B cell (primary cell): ENCODE results near the gene QKI. TPM values are rescaled to one million over a fixed set of nuclear protein-coding genes. Genes with fewer than 3 reads are reported as not detected.
"Not testable (repeated sequence)": the region's sequence is repeated elsewhere in the genome, so short reads cannot be mapped to it uniquely, and the experiment has no call there.

ENCODE experiments used
- ATAC-seq: fragments of 200-7000 bp; cut with Tn5 transposase; one replicate; pipeline ENCODE4 v1.10.0; 2021; ENCODE audit warnings: low read depth, mild to moderate bottlenecking, moderate number of reproducible peaks, moderate library complexity
- CTCF ChIA-PET: fragments of 350-600 bp; sonication (Branson Sonifier 250); formaldehyde crosslinking; loops from one replicate; lab custom pipeline; 2021; ENCODE audit warnings: antibody characterized with exemption, inconsistent platforms; lab: Charles Lee
- POLR2A ChIA-PET: fragments of 350-600 bp; sonication (Branson Sonifier 250); formaldehyde crosslinking; loops from one replicate; lab custom pipeline; 2021; ENCODE audit warnings: antibody characterized with exemption; lab: Charles Lee
- DNase-seq: peaks from one replicate; pipeline ENCODE4 v3.0.0; 2013
- H2AFZ ChIP-seq: 2 replicates; pipeline ENCODE4 v1.6.1; 2012; ENCODE audit warnings: mild to moderate bottlenecking, low read depth, low read length; ENCODE audit not compliant: insufficient read depth, poor library complexity, severe bottlenecking
- H3K27ac ChIP-seq, 2 donors: 1 replicate in 1 of 2; 2 replicates in 1 of 2; pipeline ENCODE4 v1.5.1; 2012 to 2013; ENCODE audit warnings: low read length in 2 of 2, mild to moderate bottlenecking in 2 of 2, moderate library complexity in 1 of 2
- H3K27me3 ChIP-seq, 4 experiments: fragments of 200-600 bp in 1 of 4; sonication (generic) in 1 of 4; replicated peaks in 1 of 4; 1 replicate in 2 of 4; 2 replicates in 2 of 4; pipeline versions ENCODE4 v1.6.1 to v1.7.0; 2013 to 2016; ENCODE audit warnings: low read length in 3 of 4, mild to moderate bottlenecking in 2 of 4, mixed read lengths in 1 of 4, moderate library complexity in 1 of 4; ENCODE audit not compliant: insufficient read depth in 4 of 4, control insufficient read depth in 3 of 4; ENCODE audit errors: control extremely low read depth in 1 of 4
- H3K36me3 ChIP-seq, 2 experiments: replicated peaks in 1 of 2; 1 replicate in 1 of 2; 2 replicates in 1 of 2; pipeline versions ENCODE4 v1.6.1 to v1.7.1; 2013; ENCODE audit warnings: low read length in 1 of 2; ENCODE audit not compliant: insufficient read depth in 2 of 2, control insufficient read depth in 1 of 2; ENCODE audit errors: control extremely low read depth in 1 of 2, extremely low read depth in 1 of 2
- H3K4me1 ChIP-seq, 2 donors: fragments of 200-600 bp in 1 of 2; sonication (generic) in 1 of 2; 1 replicate in 1 of 2; 2 replicates in 1 of 2; pipeline versions ENCODE4 v1.5.1 to v1.6.1; 2013 to 2017; ENCODE audit warnings: low read length in 2 of 2; ENCODE audit not compliant: control insufficient read depth in 2 of 2, insufficient read depth in 2 of 2
- H3K4me2 ChIP-seq: replicated peaks from 2 replicates; pipeline ENCODE3; 2012; ENCODE audit warnings: mild to moderate bottlenecking, low read depth, low read length; ENCODE audit not compliant: poor library complexity, severe bottlenecking
- H3K4me3 ChIP-seq, 5 experiments: fragments of 200-600 bp in 1 of 5; sonication (generic) in 1 of 5; 1 replicate in 3 of 5; 2 replicates in 2 of 5; pipeline versions ENCODE4 v1.5.1 to v1.7.0; 2011 to 2016; ENCODE audit warnings: low read length in 4 of 5, mild to moderate bottlenecking in 4 of 5, low read depth in 2 of 5, control low read depth in 1 of 5, moderate library complexity in 1 of 5; ENCODE audit not compliant: insufficient read depth in 1 of 5; ENCODE audit errors: control extremely low read depth in 1 of 5, extremely low read depth in 1 of 5
- H3K79me2 ChIP-seq: fragments of 200-600 bp; sonication (generic); one replicate; pipeline ENCODE4 v1.6.0; 2016; ENCODE audit warnings: low read length; ENCODE audit not compliant: control insufficient read depth, insufficient read depth
- H3K9ac ChIP-seq: fragments of 200-600 bp; sonication (generic); 2 replicates; pipeline ENCODE4 v1.6.1; 2017; ENCODE audit warnings: mild to moderate bottlenecking, low read length, moderate library complexity
- H3K9me3 ChIP-seq, 3 donors: one replicate each; pipeline versions ENCODE4 v1.6.1 to v1.7.1; 2013; ENCODE audit warnings: low read length in 2 of 3; ENCODE audit not compliant: control insufficient read depth in 2 of 3, insufficient read depth in 1 of 3; ENCODE audit errors: control extremely low read depth in 1 of 3
- H4K20me1 ChIP-seq: 2 replicates; pipeline ENCODE4 v1.6.0; 2012; ENCODE audit warnings: mild to moderate bottlenecking, low read length; ENCODE audit not compliant: insufficient read depth, control insufficient read depth, poor library complexity, severe bottlenecking
- H3K27ac Mint-ChIP-seq: one replicate; pipeline ENCODE4 v1.8.0; 2021; ENCODE audit warnings: mixed read lengths
- H3K27me3 Mint-ChIP-seq: one replicate; pipeline ENCODE4 v1.8.0; 2021; ENCODE audit warnings: mixed read lengths
- H3K4me1 Mint-ChIP-seq: one replicate; pipeline ENCODE4 v1.8.0; 2021; ENCODE audit warnings: mixed read lengths
- H3K4me3 Mint-ChIP-seq: one replicate; pipeline ENCODE4 v1.8.0; 2021; ENCODE audit warnings: mixed read lengths
- H3K9me3 Mint-ChIP-seq: one replicate; pipeline ENCODE4 v1.8.0; 2022; ENCODE audit warnings: mixed read lengths; ENCODE audit not compliant: insufficient read depth
- CTCF ChIP-seq: fragments of 200-600 bp; IDR thresholded peaks from one replicate; pipeline ENCODE4 v1.8.0; 2022; ENCODE audit warnings: antibody characterized with exemption, mild to moderate bottlenecking
- EZH2 ChIP-seq: IDR thresholded peaks from 2 replicates; pipeline ENCODE4 v1.6.1; 2012; ENCODE audit warnings: borderline replicate concordance, low read depth, mild to moderate bottlenecking, moderate library complexity, low read length; ENCODE audit not compliant: insufficient read depth, poor library complexity, severe bottlenecking
- WGBS: methylation state at CpG from one replicate; pipeline ENCODE4 v1.1.5; 2013; ENCODE audit warnings: missing lambda C conversion rate; ENCODE audit not compliant: insufficient coverage; 5-methylcytosine and 5-hydroxymethylcytosine counted together
- intact Hi-C: fragments of 100-400 bp; cut with micrococcal nuclease; formaldehyde crosslinking; loops from one replicate; pipeline ENCODE4 v1.10.0; 2022
- polyA plus RNA-seq: library from polyadenylated mRNA; depleted of rRNA; stranded (reverse); fragments of >200 nt; gene quantifications from 2 replicates; pipeline ENCODE4 v1.2.3, GENCODE V29; 2012
- total RNA-seq, 2 donors: library from RNA; stranded (reverse); fragments of 120-200 nt in 1 of 2; gene quantifications; 1 replicate in 1 of 2; 2 replicates in 1 of 2; pipeline versions ENCODE4 v1.2.3 to v1.2.4, GENCODE V29; 2013 to 2022

QKI gene
- total and polyA plus RNA-seq, 2 donors (not counting 1 experiment from before 2014, with no cell fraction given): 38.8 to 79.5 TPM

DNA sequence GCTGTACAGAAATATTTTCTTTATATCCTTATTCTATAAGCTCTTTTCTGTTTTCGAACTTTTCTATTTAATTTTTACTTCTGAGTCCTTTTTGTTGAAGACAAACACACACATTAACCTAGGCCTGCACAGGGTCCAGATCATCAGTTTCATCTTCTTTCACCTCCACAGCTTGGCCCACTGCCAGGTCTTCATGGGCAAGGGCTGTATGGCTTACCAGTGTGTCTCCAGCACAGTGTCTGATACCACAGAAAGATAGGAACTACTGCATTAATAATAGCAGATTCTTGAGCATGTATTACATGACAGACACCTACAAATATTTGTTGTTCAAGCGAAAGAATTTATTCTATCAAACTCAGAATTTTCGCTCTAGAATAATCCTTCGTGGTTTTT, 24.4 kb downstream of the QKI start:
- Mint-ChIP-seq H3K4me1 (peaks cover 60% of the 10 kb centered on the region), H3K9me3 (no peaks in the 10 kb centered on the region), H3K4me3 (no peak overlapping the region), H3K27ac (no peak overlapping the region), H3K27me3 (no peaks in the 10 kb centered on the region)
- Histone ChIP-seq H3K4me1 (peaks cover 4 to 15% of the 10 kb centered on the region in 2 donors), H3K27me3 (no peaks in the 10 kb centered on the region), H3K9me3 (no peaks in the 10 kb centered on the region), H4K20me1 (peaks cover 68% of the 10 kb centered on the region), H3K9ac (no peak overlapping the region), H3K36me3 (no peaks in the 10 kb centered on the region), H2AFZ (no peak overlapping the region), H3K4me2 (no peak overlapping the region), H3K79me2 (peaks cover 91% of the 10 kb centered on the region), H3K4me3 (no peak overlapping the region), H3K27ac (no peak overlapping the region)
- TF ChIP-seq CTCF (no peak), EZH2 (no peak)
- intact Hi-C loops: no loop called here
- DNase-seq (no peak), ATAC-seq (no peak)
- CTCF ChIA-PET: no interaction called here
- POLR2A ChIA-PET: interaction anchor here (0.7 kb wide), 1 partner anchor 21 kb away, joined by 3 read pairs; no protein-coding TSS in a partner anchor
- 100% methylated on average over 1 of the region's 4 CpGs for WGBS

DNA sequence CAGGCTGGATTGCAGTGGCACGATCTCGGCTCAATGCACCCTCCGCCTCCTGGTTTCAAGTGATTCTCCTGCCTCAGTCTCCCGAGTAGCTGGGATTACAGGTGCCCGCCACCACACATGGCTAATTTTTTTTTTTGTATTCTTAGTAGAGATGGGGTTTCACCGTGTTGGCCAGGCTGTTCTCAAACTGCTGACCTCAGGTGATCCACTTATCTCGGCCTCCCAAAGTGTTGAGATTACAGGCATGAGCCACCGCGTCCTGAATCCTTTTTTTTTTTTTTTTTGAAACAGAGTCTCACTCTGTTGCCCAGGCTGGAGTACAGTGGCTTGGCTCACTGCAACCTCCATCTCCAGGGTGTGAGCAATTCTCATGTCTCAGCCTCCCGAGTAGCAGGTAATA, 24.9 kb downstream of the QKI start:
- H3K27ac ChIP-seq, H3K27me3 ChIP-seq, H2AFZ ChIP-seq, H3K9me3 ChIP-seq, DNase-seq, H3K9me3 Mint-ChIP-seq, H3K36me3 ChIP-seq, H3K27me3 Mint-ChIP-seq, H3K4me2 ChIP-seq, H3K4me3 Mint-ChIP-seq, intact Hi-C loops, ATAC-seq, H3K27ac Mint-ChIP-seq, H3K9ac ChIP-seq, H3K4me3 ChIP-seq: not testable (repeated sequence)
- peaks cover 62% of the 10 kb centered on the region for H3K4me1 Mint-ChIP-seq
- H4K20me1 ChIP-seq: peaks cover 65% of the 10 kb centered on the region
- 97% methylated on average over 10 of the region's 10 CpGs for whole genome bisulfite sequencing
- ChIA-PET POLR2A (interaction anchor here (0.7 kb wide), 1 partner anchor 22 kb away, joined by 3 read pairs; no protein-coding TSS in a partner anchor), CTCF (interaction anchor here (1.7 kb wide), 1 partner anchor 11 kb away, joined by 4 read pairs; no protein-coding TSS in a partner anchor)
- H3K4me1 ChIP-seq: peaks cover 4 to 15% of the 10 kb centered on the region in 2 donors
- peaks cover 91% of the 10 kb centered on the region for H3K79me2 ChIP-seq
